Panc1 (cell line): ENCODE measurements around the gene KIF2A. TPM values are rescaled to one million over a fixed set of nuclear protein-coding genes. Genes with fewer than 3 reads are reported as not detected.

Source experiments
- ATAC-seq: fragments of 200-7000 bp; cut with Tn5 transposase; 2 replicates; pipeline ENCODE4 v1.9.1; 2020; ENCODE audit warnings: mild to moderate bottlenecking, moderate library complexity
- BruUV-seq: library from RNA; stranded (reverse); fragments of 400-500 nt; replicated peaks from 2 replicates; lab custom pipeline; 2021; lab: Mats Ljungman, UMichigan
- CTCF ChIA-PET: fragments of 300-600 bp; sonication (Branson Sonifier 250); formaldehyde crosslinking; loops from one replicate; lab custom pipeline; 2022; ENCODE audit warnings: antibody characterized with exemption; lab: Charles Lee
- POLR2A ChIA-PET: fragments of 300-600 bp; sonication (Branson Sonifier 250); formaldehyde crosslinking; loops from one replicate; lab custom pipeline; 2022; ENCODE audit warnings: antibody characterized with exemption; lab: Charles Lee
- DNase-seq: peaks from one replicate; pipeline ENCODE4 v3.0.0-alpha.2; 2010; ENCODE audit warnings: low read depth, low spot score
- H3K27ac ChIP-seq: 2 replicates; pipeline ENCODE4 v1.5.1; 2011; ENCODE audit warnings: mild to moderate bottlenecking, low read length, inconsistent platforms
- H3K27me3 ChIP-seq: fragments of 200-500 bp; sonication (Bioruptor generic); 2 replicates; pipeline ENCODE4 v1.6.0; 2014; ENCODE audit warnings: low read length, inconsistent platforms; ENCODE audit not compliant: control insufficient read depth, insufficient read depth
- H3K36me3 ChIP-seq: fragments of 200-500 bp; sonication (Bioruptor generic); 2 replicates; pipeline ENCODE4 v1.5.1; 2014; ENCODE audit warnings: inconsistent platforms, mild to moderate bottlenecking, low read length, moderate library complexity; ENCODE audit not compliant: control insufficient read depth, insufficient read depth
- H3K4me1 ChIP-seq: 2 replicates; pipeline ENCODE4 v1.5.1; 2011; ENCODE audit warnings: inconsistent platforms, mild to moderate bottlenecking, low read length, moderate library complexity; ENCODE audit not compliant: control insufficient read depth, insufficient read depth
- H3K4me3 ChIP-seq, 2 experiments: 2 replicates each; pipeline ENCODE4 v1.5.1; 2011 to 2012; ENCODE audit warnings: low read depth in 2 of 2, low read length in 2 of 2, mild to moderate bottlenecking in 2 of 2, inconsistent platforms in 1 of 2, moderate library complexity in 1 of 2
- H3K9me3 ChIP-seq: fragments of 200-500 bp; sonication (Bioruptor generic); 2 replicates; pipeline ENCODE4 v1.5.1; 2014; ENCODE audit warnings: low read depth, mild to moderate bottlenecking, inconsistent platforms, low read length, moderate library complexity; ENCODE audit not compliant: control insufficient read depth, insufficient read depth
- POLR2AphosphoS5 ChIP-seq: IDR thresholded peaks from 2 replicates; pipeline ENCODE4 v1.6.1; 2012; ENCODE audit warnings: mild to moderate bottlenecking, low read depth, low read length, moderate library complexity
- SIN3A ChIP-seq: IDR thresholded peaks from 2 replicates; pipeline ENCODE4 v1.6.1; 2012; ENCODE audit warnings: low read depth, mild to moderate bottlenecking, low read length, moderate library complexity, borderline replicate concordance; ENCODE audit not compliant: insufficient read depth
- TCF7L2 ChIP-seq: IDR thresholded peaks from 2 replicates; pipeline ENCODE4 v1.6.1; 2011; ENCODE audit warnings: mild to moderate bottlenecking, low read depth, low read length, inconsistent platforms
- in situ Hi-C: cut with HindIII; loops from 2 replicates; pipeline ENCODE4 v1.10.0; 2016; ENCODE audit warnings: low sequenced_read_pairs, low pct_unique_long_range_greater_than_20kb
- intact Hi-C: fragments of 100-400 bp; cut with micrococcal nuclease; formaldehyde crosslinking; loops from one replicate; pipeline ENCODE4 v1.10.0; 2022; ENCODE audit not compliant: unreplicated experiment
- total RNA-seq: library from RNA; stranded (reverse); gene quantifications from one replicate; pipeline ENCODE4 v1.2.1, GENCODE V29; 2021; ENCODE audit not compliant: unreplicated experiment
- TF ChIP-seq, protein P1 (sequence below): fragments of 450-650 bp; IDR thresholded peaks from 2 replicates; pipeline ENCODE4 v1.5.1; 2017; ENCODE audit warnings: mild to moderate bottlenecking
- TF ChIP-seq, protein P2 (sequence below), 2 experiments: IDR thresholded peaks; 2 replicates each; pipeline ENCODE4 v1.6.1; 2011 to 2012; ENCODE audit warnings: low read depth in 2 of 2, control low read depth in 1 of 2, low read length in 1 of 2, mild to moderate bottlenecking in 1 of 2, moderate library complexity in 1 of 2; ENCODE audit not compliant: insufficient read depth in 1 of 2

KIF2A gene
- total RNA-seq, 1 experiment from 2014 or later, result 58.9 TPM

- intact Hi-C loops (no loop called here), in situ Hi-C loops (no loop called here)
- Histone ChIP-seq H3K4me1 (peaks cover 13% of the 10 kb centered on the region), H3K9me3 (no peaks in the 10 kb centered on the region), H3K27ac (peak overlapping the region; percentile 81; the same call in 1 of the 2 replicates), H3K36me3 (no peaks in the 10 kb centered on the region; the same call in 1 of the 2 replicates), H3K27me3 (no peaks in the 10 kb centered on the region), H3K4me3 (peak overlapping the region; percentile 70 to 90)
- ATAC-seq, result no peak
- no peak for DNase-seq
- TF ChIP-seq TCF7L2 (no peak), POLR2AphosphoS5 (no peak), SIN3A (no peak)
- TF ChIP-seq, protein P1, sequence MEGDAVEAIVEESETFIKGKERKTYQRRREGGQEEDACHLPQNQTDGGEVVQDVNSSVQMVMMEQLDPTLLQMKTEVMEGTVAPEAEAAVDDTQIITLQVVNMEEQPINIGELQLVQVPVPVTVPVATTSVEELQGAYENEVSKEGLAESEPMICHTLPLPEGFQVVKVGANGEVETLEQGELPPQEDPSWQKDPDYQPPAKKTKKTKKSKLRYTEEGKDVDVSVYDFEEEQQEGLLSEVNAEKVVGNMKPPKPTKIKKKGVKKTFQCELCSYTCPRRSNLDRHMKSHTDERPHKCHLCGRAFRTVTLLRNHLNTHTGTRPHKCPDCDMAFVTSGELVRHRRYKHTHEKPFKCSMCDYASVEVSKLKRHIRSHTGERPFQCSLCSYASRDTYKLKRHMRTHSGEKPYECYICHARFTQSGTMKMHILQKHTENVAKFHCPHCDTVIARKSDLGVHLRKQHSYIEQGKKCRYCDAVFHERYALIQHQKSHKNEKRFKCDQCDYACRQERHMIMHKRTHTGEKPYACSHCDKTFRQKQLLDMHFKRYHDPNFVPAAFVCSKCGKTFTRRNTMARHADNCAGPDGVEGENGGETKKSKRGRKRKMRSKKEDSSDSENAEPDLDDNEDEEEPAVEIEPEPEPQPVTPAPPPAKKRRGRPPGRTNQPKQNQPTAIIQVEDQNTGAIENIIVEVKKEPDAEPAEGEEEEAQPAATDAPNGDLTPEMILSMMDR, result no peak
- TF ChIP-seq, protein P2, sequence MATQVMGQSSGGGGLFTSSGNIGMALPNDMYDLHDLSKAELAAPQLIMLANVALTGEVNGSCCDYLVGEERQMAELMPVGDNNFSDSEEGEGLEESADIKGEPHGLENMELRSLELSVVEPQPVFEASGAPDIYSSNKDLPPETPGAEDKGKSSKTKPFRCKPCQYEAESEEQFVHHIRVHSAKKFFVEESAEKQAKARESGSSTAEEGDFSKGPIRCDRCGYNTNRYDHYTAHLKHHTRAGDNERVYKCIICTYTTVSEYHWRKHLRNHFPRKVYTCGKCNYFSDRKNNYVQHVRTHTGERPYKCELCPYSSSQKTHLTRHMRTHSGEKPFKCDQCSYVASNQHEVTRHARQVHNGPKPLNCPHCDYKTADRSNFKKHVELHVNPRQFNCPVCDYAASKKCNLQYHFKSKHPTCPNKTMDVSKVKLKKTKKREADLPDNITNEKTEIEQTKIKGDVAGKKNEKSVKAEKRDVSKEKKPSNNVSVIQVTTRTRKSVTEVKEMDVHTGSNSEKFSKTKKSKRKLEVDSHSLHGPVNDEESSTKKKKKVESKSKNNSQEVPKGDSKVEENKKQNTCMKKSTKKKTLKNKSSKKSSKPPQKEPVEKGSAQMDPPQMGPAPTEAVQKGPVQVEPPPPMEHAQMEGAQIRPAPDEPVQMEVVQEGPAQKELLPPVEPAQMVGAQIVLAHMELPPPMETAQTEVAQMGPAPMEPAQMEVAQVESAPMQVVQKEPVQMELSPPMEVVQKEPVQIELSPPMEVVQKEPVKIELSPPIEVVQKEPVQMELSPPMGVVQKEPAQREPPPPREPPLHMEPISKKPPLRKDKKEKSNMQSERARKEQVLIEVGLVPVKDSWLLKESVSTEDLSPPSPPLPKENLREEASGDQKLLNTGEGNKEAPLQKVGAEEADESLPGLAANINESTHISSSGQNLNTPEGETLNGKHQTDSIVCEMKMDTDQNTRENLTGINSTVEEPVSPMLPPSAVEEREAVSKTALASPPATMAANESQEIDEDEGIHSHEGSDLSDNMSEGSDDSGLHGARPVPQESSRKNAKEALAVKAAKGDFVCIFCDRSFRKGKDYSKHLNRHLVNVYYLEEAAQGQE (IDR thresholded peaks at IDR 0.05; ENCODE audit: insufficient read depth in 1 of 2, low read depth in 2 of 2, low read length in 1 of 2), result no peak
- CTCF ChIA-PET, result no interaction called here
- POLR2A ChIA-PET, result interaction anchor here (2.5 kb wide), 1 partner anchor 10 kb away, joined by 11 read pairs; the partner anchor contains the start of gene DIMT1
- BruUV-seq, result no TSS peak
Observed at GRCh38 chr5:62413711-62414110, 107.7 kb downstream of the KIF2A start.

DNA sequence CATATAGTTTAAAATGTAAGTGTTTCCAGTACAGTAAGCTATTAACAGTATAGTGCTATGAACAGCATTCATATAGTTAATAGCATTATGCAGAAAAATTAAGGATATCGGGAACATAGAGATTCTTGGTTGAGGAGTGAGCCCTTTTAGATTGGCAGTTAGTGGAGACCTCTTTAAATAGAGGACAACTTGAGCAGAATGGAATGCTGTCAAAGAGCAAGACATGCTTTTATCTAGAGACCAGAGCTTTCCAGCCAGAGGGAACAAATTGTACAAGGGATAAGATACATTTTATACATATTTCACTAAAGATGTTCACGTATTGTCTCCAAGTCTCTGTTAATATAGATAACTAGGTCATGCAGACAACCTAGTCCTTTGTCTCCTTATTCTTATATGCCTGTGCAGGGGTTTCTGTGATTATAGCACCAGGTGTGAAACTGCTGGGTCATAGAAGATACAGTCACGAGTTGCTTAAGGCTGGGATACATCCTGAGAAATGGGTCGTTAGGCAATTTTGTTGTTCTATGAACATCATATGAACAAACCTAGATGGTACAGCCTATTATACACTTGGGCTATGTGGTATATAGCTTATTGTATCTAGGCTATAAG, 112.6 kb downstream of the KIF2A start:
- Histone ChIP-seq H3K9me3 (no peaks in the 10 kb centered on the region), H3K36me3 (no peaks in the 10 kb centered on the region), H3K27ac (no peak overlapping the region), H3K27me3 (no peaks in the 10 kb centered on the region), H3K4me3 (no peak overlapping the region), H3K4me1 (peaks cover 13% of the 10 kb centered on the region)
- DNase-seq, result no peak
- TF ChIP-seq TCF7L2 (no peak), SIN3A (no peak), POLR2AphosphoS5 (no peak)
- TF ChIP-seq, protein P1, result no peak
- TF ChIP-seq, protein P2 (IDR thresholded peaks at IDR 0.05; ENCODE audit: insufficient read depth in 1 of 2, low read depth in 2 of 2, low read length in 1 of 2), result no peak
- intact Hi-C loops (no loop called here), in situ Hi-C loops (no loop called here)
- ChIA-PET CTCF (interaction anchor here (0.5 kb wide), 1 partner anchor 66 kb away, joined by 5 read pairs; no protein-coding TSS in a partner anchor), POLR2A (no interaction called here)
- no peak for ATAC-seq
- no TSS peak for BruUV-seq
